ENCODE data around the gene EVC2.
"Not testable (repeated sequence)": the region's sequence is repeated elsewhere in the genome, so short reads cannot be mapped to it uniquely, and the experiment has no call there.

EVC2 gene

GRCh38 chr4:5618051-5618960, 90.1 kb downstream of the EVC2 start:
- Histone ChIP-seq H4K20me1 (no peaks in the 10 kb centered on the region), H3K9ac (no peak overlapping the region), H3K27ac (no peak overlapping the region), H3K4me3 (no peak overlapping the region), H3K27me3 (no peaks in the 10 kb centered on the region), H3K36me3 (peaks cover 86% of the 10 kb centered on the region), H3K4me1 (no peaks in the 10 kb centered on the region), H3K4me2 (no peak overlapping the region), H3K9me3 (no peaks in the 10 kb centered on the region)
- no peak for TF ChIP-seq Cebpa-rat (IDR thresholded peaks at IDR 0.05)

GRCh38 chr4:5616331-5616950, 91.9 kb downstream of the EVC2 start:
- Histone ChIP-seq H3K4me3 (no peak overlapping the region), H3K27ac (no peak overlapping the region), H4K20me1 (no peaks in the 10 kb centered on the region), H3K9ac (no peak overlapping the region), H3K4me1 (no peaks in the 10 kb centered on the region), H3K27me3 (no peaks in the 10 kb centered on the region), H3K4me2 (no peak overlapping the region), H3K9me3 (no peaks in the 10 kb centered on the region), H3K36me3 (peaks cover 71% of the 10 kb centered on the region)
- TF ChIP-seq Cebpa-rat (IDR thresholded peaks at IDR 0.05): no peak

- Histone ChIP-seq H3K27me3 (no peaks in the 10 kb centered on the region), H3K9ac (no peak overlapping the region), H3K9me3 (no peaks in the 10 kb centered on the region), H3K4me3 (no peak overlapping the region), H3K4me1 (no peaks in the 10 kb centered on the region), H3K4me2 (no peak overlapping the region), H3K27ac (no peak overlapping the region), H4K20me1 (no peaks in the 10 kb centered on the region), H3K36me3 (peaks cover 76% of the 10 kb centered on the region)
- no peak for TF ChIP-seq Cebpa-rat (IDR thresholded peaks at IDR 0.05)
Observed at GRCh38 chr4:5615496-5616075, 92.8 kb downstream of the EVC2 start.

GRCh38 chr4:5611750-5612149, 96.6 kb downstream of the EVC2 start:
- peaks cover 60% of the 10 kb centered on the region for H3K36me3 ChIP-seq
- no peaks in the 10 kb centered on the region for H3K27me3 ChIP-seq
- no peak overlapping the region for H3K4me3 ChIP-seq
- H3K9me3 ChIP-seq: no peaks in the 10 kb centered on the region
- no peaks in the 10 kb centered on the region for H3K4me1 ChIP-seq
- no peak overlapping the region for H3K27ac ChIP-seq
- no peak for TF ChIP-seq Cebpa-rat (IDR thresholded peaks at IDR 0.05)
- H4K20me1 ChIP-seq: no peaks in the 10 kb centered on the region
- H3K4me2 ChIP-seq: no peak overlapping the region
- no peak overlapping the region for H3K9ac ChIP-seq

GRCh38 chr4:5609306-5610007, 98.9 kb downstream of the EVC2 start:
- Histone ChIP-seq H3K36me3 (peaks cover 37% of the 10 kb centered on the region), H3K4me1 (no peaks in the 10 kb centered on the region), H3K9ac (no peak overlapping the region), H3K27ac (no peak overlapping the region), H4K20me1 (no peaks in the 10 kb centered on the region), H3K9me3 (no peaks in the 10 kb centered on the region), H3K4me3 (no peak overlapping the region), H3K4me2 (no peak overlapping the region), H3K27me3 (no peaks in the 10 kb centered on the region)
- TF ChIP-seq Cebpa-rat (IDR thresholded peaks at IDR 0.05): no peak

GRCh38 chr4:5593828-5594227, 114.5 kb downstream of the EVC2 start:
- not testable (repeated sequence) for H3K4me3 ChIP-seq, H3K9ac ChIP-seq, H3K4me1 ChIP-seq, H4K20me1 ChIP-seq, H3K4me2 ChIP-seq, H3K27me3 ChIP-seq, H3K27ac ChIP-seq
- Histone ChIP-seq H3K9me3 (peaks cover 14% of the 10 kb centered on the region), H3K36me3 (peaks cover 23% of the 10 kb centered on the region)

GRCh38 chr4:5592272-5592671, 116.1 kb downstream of the EVC2 start:
- Histone ChIP-seq H4K20me1 (no peaks in the 10 kb centered on the region), H3K36me3 (peaks cover 23% of the 10 kb centered on the region), H3K4me3 (no peak overlapping the region), H3K27ac (no peak overlapping the region), H3K9me3 (peaks cover 25% of the 10 kb centered on the region), H3K4me2 (no peak overlapping the region), H3K9ac (no peak overlapping the region), H3K27me3 (no peaks in the 10 kb centered on the region), H3K4me1 (no peaks in the 10 kb centered on the region)
- TF ChIP-seq Cebpa-rat (IDR thresholded peaks at IDR 0.05): no peak

GRCh38 chr4:5589495-5589894, 118.9 kb downstream of the EVC2 start:
- no peak overlapping the region for H3K27ac ChIP-seq
- H3K36me3 ChIP-seq: peaks cover 30% of the 10 kb centered on the region
- no peak for TF ChIP-seq Cebpa-rat (IDR thresholded peaks at IDR 0.05)
- H4K20me1 ChIP-seq: no peaks in the 10 kb centered on the region
- peaks cover 25% of the 10 kb centered on the region for H3K9me3 ChIP-seq
- H3K4me3 ChIP-seq: no peak overlapping the region
- no peaks in the 10 kb centered on the region for H3K4me1 ChIP-seq
- H3K4me2 ChIP-seq: no peak overlapping the region
- no peak overlapping the region for H3K9ac ChIP-seq
- H3K27me3 ChIP-seq: no peaks in the 10 kb centered on the region

- TF ChIP-seq Cebpa-rat (IDR thresholded peaks at IDR 0.05): no peak
- H4K20me1 ChIP-seq: no peaks in the 10 kb centered on the region
- no peak overlapping the region for H3K4me2 ChIP-seq
- no peaks in the 10 kb centered on the region for H3K27me3 ChIP-seq
- peaks cover 32% of the 10 kb centered on the region for H3K36me3 ChIP-seq
- no peak overlapping the region for H3K9ac ChIP-seq
- H3K9me3 ChIP-seq: peaks cover 25% of the 10 kb centered on the region
- no peaks in the 10 kb centered on the region for H3K4me1 ChIP-seq
- no peak overlapping the region for H3K27ac ChIP-seq
- no peak overlapping the region for H3K4me3 ChIP-seq
Observed at GRCh38 chr4:5588046-5588445, 120.3 kb downstream of the EVC2 start.

All from BLaER1 (cell line).